VCaP (cell line): ENCODE data around the gene NR3C2.

Experiments
- H3K27ac ChIP-seq: fragments of 450-650 bp; 2 replicates; pipeline ENCODE4 v1.5.1; 2017
- CTCF ChIP-seq: fragments of 450-650 bp; conservative IDR thresholded peaks from 2 replicates; pipeline ENCODE4 v1.5.1; 2017; ENCODE audit warnings: mild to moderate bottlenecking, moderate library complexity

NR3C2 gene

GRCh38 chr4:148275266-148275665 lies 166.9 kb downstream of the NR3C2 start:
- H3K27ac ChIP-seq: no peak overlapping the region
- no peak for TF ChIP-seq CTCF

- H3K27ac ChIP-seq: no peak overlapping the region
- TF ChIP-seq CTCF: no peak
Measured at GRCh38 chr4:148273501-148273986, 168.7 kb downstream of the NR3C2 start.

GRCh38 chr4:148271166-148271565 lies 171.0 kb downstream of the NR3C2 start:
- TF ChIP-seq CTCF: no peak
- H3K27ac ChIP-seq: no peak overlapping the region

GRCh38 chr4:148270630-148271029 lies 171.6 kb downstream of the NR3C2 start:
- no peak for TF ChIP-seq CTCF

GRCh38 chr4:148268835-148269234 lies 173.4 kb downstream of the NR3C2 start:
- TF ChIP-seq CTCF: no peak
- no peak overlapping the region for H3K27ac ChIP-seq

More at GRCh38 chr4:148270630-148271029, 171.6 kb downstream of the NR3C2 start:
- no peak overlapping the region for H3K27ac ChIP-seq

- H3K27ac ChIP-seq: no peak overlapping the region
- no peak for TF ChIP-seq CTCF
Measured at GRCh38 chr4:148266921-148267320, 175.3 kb downstream of the NR3C2 start.

GRCh38 chr4:148266240-148266639 lies 176.0 kb downstream of the NR3C2 start:
- TF ChIP-seq CTCF: no peak
- no peak overlapping the region for H3K27ac ChIP-seq
